Muscle layer of colon (tissue), 2 donors: ENCODE data around the gene PDIA6.

Source experiments
- H3K27ac ChIP-seq: one replicate; pipeline ENCODE4 v1.7.0; 2013; ENCODE audit warnings: low read depth, mild to moderate bottlenecking, low read length, moderate library complexity
- H3K27me3 ChIP-seq, 2 donors: one replicate each; pipeline ENCODE4 v1.7.0; 2013; ENCODE audit warnings: low read length in 2 of 2, mild to moderate bottlenecking in 2 of 2; ENCODE audit not compliant: insufficient read depth in 2 of 2, control insufficient read depth in 1 of 2
- H3K36me3 ChIP-seq: one replicate; pipeline ENCODE4 v1.7.0; 2013; ENCODE audit warnings: mild to moderate bottlenecking, low read length; ENCODE audit not compliant: insufficient read depth
- H3K4me1 ChIP-seq: one replicate; pipeline ENCODE4 v1.7.0; 2013; ENCODE audit warnings: mild to moderate bottlenecking, low read length; ENCODE audit not compliant: insufficient read depth
- H3K4me3 ChIP-seq, 2 donors: one replicate each; pipeline ENCODE4 v1.7.0; 2013; ENCODE audit warnings: low read length in 2 of 2, low read depth in 1 of 2, mild to moderate bottlenecking in 1 of 2, moderate library complexity in 1 of 2
- H3K9ac ChIP-seq: one replicate; pipeline ENCODE4 v1.7.0; 2013; ENCODE audit warnings: low read length
- H3K9me3 ChIP-seq: one replicate; pipeline ENCODE4 v1.7.0; 2013; ENCODE audit warnings: mild to moderate bottlenecking, low read length
- donor health status: abdominal sarcoma.
- donor health status: Adenocarcinoma of cecum.

Gene PDIA6

GRCh38 chr2:10765461-10765860, 47.1 kb downstream of the PDIA6 start:
- Histone ChIP-seq H3K4me1 (no peaks in the 10 kb centered on the region), H3K9me3 (no peaks in the 10 kb centered on the region), H3K4me3 (no peak overlapping the region), H3K27ac (no peak overlapping the region), H3K9ac (no peak overlapping the region), H3K27me3 (peaks cover 0 to 5% of the 10 kb centered on the region in 2 donors), H3K36me3 (no peaks in the 10 kb centered on the region)

- Histone ChIP-seq H3K9me3 (no peaks in the 10 kb centered on the region), H3K4me3 (no peak overlapping the region), H3K27me3 (peaks cover 0 to 5% of the 10 kb centered on the region in 2 donors), H3K9ac (no peak overlapping the region), H3K27ac (no peak overlapping the region), H3K36me3 (no peaks in the 10 kb centered on the region), H3K4me1 (no peaks in the 10 kb centered on the region)
Observed at GRCh38 chr2:10764896-10765295, 47.7 kb downstream of the PDIA6 start.

GRCh38 chr2:10764096-10764785, 48.3 kb downstream of the PDIA6 start:
- no peak overlapping the region for H3K4me3 ChIP-seq
- H3K9ac ChIP-seq, result no peak overlapping the region
- H3K27ac ChIP-seq, result no peak overlapping the region
- peaks cover 0 to 5% of the 10 kb centered on the region in 2 donors for H3K27me3 ChIP-seq
- no peaks in the 10 kb centered on the region for H3K36me3 ChIP-seq
- no peaks in the 10 kb centered on the region for H3K4me1 ChIP-seq
- H3K9me3 ChIP-seq, result no peaks in the 10 kb centered on the region

GRCh38 chr2:10763461-10763800, 49.2 kb downstream of the PDIA6 start:
- H3K36me3 ChIP-seq, result no peaks in the 10 kb centered on the region
- H3K27me3 ChIP-seq, result peaks cover 0 to 5% of the 10 kb centered on the region in 2 donors
- no peaks in the 10 kb centered on the region for H3K9me3 ChIP-seq
- H3K4me3 ChIP-seq, result no peak overlapping the region
- no peak overlapping the region for H3K9ac ChIP-seq
- no peaks in the 10 kb centered on the region for H3K4me1 ChIP-seq
- no peak overlapping the region for H3K27ac ChIP-seq

GRCh38 chr2:10762651-10763460, 49.7 kb downstream of the PDIA6 start:
- Histone ChIP-seq H3K9me3 (no peaks in the 10 kb centered on the region), H3K27ac (no peak overlapping the region), H3K36me3 (no peaks in the 10 kb centered on the region), H3K9ac (no peak overlapping the region), H3K4me1 (no peaks in the 10 kb centered on the region), H3K4me3 (no peak overlapping the region), H3K27me3 (peaks cover 0 to 5% of the 10 kb centered on the region in 2 donors)

GRCh38 chr2:10761591-10761990, 51.0 kb downstream of the PDIA6 start:
- H3K27me3 ChIP-seq, result peaks cover 0 to 5% of the 10 kb centered on the region in 2 donors
- no peaks in the 10 kb centered on the region for H3K36me3 ChIP-seq
- H3K9me3 ChIP-seq, result no peaks in the 10 kb centered on the region
- no peak overlapping the region for H3K27ac ChIP-seq
- H3K4me1 ChIP-seq, result no peaks in the 10 kb centered on the region
- no peak overlapping the region for H3K4me3 ChIP-seq
- no peak overlapping the region for H3K9ac ChIP-seq

GRCh38 chr2:10760794-10761504, 51.6 kb downstream of the PDIA6 start:
- Histone ChIP-seq H3K27me3 (peaks cover 0 to 5% of the 10 kb centered on the region in 2 donors), H3K27ac (no peak overlapping the region), H3K4me3 (no peak overlapping the region)

GRCh38 chr2:10759151-10759714, 53.4 kb downstream of the PDIA6 start:
- no peak overlapping the region for H3K4me3 ChIP-seq
- no peaks in the 10 kb centered on the region for H3K4me1 ChIP-seq
- H3K9me3 ChIP-seq, result no peaks in the 10 kb centered on the region
- H3K36me3 ChIP-seq, result no peaks in the 10 kb centered on the region
- H3K9ac ChIP-seq, result no peak overlapping the region
- H3K27ac ChIP-seq, result no peak overlapping the region
- peaks cover 0 to 5% of the 10 kb centered on the region in 2 donors for H3K27me3 ChIP-seq

More at GRCh38 chr2:10760794-10761504, 51.6 kb downstream of the PDIA6 start:
- Histone ChIP-seq H3K36me3 (no peaks in the 10 kb centered on the region), H3K9me3 (no peaks in the 10 kb centered on the region), H3K9ac (no peak overlapping the region), H3K4me1 (no peaks in the 10 kb centered on the region)

GRCh38 chr2:10757814-10758286, 54.7 kb downstream of the PDIA6 start:
- H3K36me3 ChIP-seq, result no peaks in the 10 kb centered on the region
- no peaks in the 10 kb centered on the region for H3K27me3 ChIP-seq
- no peak overlapping the region for H3K4me3 ChIP-seq
- no peaks in the 10 kb centered on the region for H3K9me3 ChIP-seq
- H3K9ac ChIP-seq, result no peak overlapping the region
- H3K27ac ChIP-seq, result no peak overlapping the region
- H3K4me1 ChIP-seq, result no peaks in the 10 kb centered on the region

- H3K27ac ChIP-seq, result no peak overlapping the region
- H3K9me3 ChIP-seq, result no peaks in the 10 kb centered on the region
- H3K9ac ChIP-seq, result no peak overlapping the region
- H3K4me3 ChIP-seq, result no peak overlapping the region
- no peaks in the 10 kb centered on the region for H3K36me3 ChIP-seq
- no peaks in the 10 kb centered on the region for H3K4me1 ChIP-seq
- H3K27me3 ChIP-seq, result no peaks in the 10 kb centered on the region
Observed at GRCh38 chr2:10755621-10756020, 57.0 kb downstream of the PDIA6 start.

GRCh38 chr2:10753876-10754275, 58.7 kb downstream of the PDIA6 start:
- Histone ChIP-seq H3K27me3 (no peaks in the 10 kb centered on the region), H3K4me3 (no peak overlapping the region), H3K9ac (no peak overlapping the region), H3K36me3 (no peaks in the 10 kb centered on the region), H3K27ac (no peak overlapping the region), H3K4me1 (no peaks in the 10 kb centered on the region), H3K9me3 (no peaks in the 10 kb centered on the region)
